ENCODE measurements around the gene GPATCH8.
"Not testable (repeated sequence)": the region's sequence is repeated elsewhere in the genome, so short reads cannot be mapped to it uniquely, and the experiment has no call there.

GPATCH8 gene

DNA sequence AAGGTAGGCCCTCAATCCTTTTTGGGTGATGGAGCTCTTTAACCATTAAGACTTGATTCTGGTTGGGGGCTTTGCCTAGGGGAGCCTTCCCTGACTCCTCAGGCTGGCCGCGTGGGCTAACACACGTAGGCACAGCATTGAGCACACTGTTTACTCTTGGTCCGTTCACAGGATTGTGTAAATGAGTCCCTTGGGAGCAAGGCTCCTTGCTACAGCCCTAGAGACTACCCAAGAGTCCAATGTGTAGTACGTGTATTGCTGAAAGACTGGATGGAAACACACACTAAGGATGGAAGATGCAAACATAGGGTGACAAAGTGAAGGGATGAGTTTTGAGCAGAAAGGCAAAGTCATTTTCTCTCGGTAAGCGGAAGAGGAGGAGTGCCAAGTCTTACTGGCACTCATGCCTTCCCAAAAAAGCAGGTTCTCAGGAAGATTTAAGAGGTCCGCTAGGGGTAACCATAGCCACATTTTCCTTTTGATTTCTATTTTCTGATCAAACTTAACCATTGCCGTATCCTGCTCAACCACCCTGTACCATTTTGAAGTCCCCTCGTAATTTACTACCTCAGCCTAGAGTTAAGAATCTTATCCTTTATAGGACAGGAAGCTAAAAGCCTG is 112.8 kb downstream of the GPATCH8 start:
- DNase-seq: no peak

DNA sequence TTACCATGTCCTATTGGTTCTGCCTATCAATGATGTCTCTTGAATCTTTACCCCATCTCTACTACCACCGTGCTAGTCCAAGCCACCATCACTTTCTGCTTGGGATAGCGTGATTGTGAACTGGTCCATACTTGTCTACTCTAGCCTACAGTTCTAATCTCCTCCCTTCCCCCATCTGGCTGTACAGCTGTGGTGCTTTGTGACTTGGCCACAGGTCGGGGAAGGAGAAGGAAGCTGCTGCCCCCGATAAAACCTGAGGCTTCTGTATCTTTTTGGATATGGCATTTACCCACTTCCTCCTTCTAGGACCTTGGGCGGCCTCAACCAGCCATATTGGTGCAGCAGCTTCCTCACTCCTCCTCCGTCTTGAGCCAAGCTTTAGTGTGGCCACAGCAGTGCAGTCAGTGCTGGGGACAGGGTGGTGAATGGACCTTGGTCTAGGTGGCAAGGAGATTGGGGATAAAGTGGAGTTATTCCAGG is 113.4 kb downstream of the GPATCH8 start:
- DNase-seq: no peak

DNA sequence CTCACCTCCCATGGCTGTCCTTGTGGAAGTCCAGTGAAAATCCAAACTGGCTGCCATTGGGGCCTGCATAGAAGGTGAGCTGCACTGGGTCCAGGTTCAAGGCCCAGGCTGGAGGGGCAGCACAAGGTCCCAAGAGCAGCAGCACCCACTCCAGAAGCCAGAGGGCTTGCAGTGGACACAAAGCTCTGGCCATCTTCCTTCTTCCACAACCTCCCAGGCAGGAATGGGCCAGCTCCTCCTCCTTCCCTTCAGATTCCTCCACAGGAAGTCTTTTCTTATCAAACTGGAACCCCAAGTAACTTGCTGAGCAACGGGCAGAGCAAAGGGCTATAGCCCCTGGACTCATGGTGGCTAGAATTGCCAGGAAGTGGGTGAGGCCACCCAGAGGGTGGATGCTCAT is 113.9 kb downstream of the GPATCH8 start, which contains the start of gene ITGA2B:
TSS of gene ITGA2B (minus strand) at position 369 of the 400 bp plus-strand sequence. CDS start at position 193, 176 bp downstream.
- DNase-seq: no peak

DNA sequence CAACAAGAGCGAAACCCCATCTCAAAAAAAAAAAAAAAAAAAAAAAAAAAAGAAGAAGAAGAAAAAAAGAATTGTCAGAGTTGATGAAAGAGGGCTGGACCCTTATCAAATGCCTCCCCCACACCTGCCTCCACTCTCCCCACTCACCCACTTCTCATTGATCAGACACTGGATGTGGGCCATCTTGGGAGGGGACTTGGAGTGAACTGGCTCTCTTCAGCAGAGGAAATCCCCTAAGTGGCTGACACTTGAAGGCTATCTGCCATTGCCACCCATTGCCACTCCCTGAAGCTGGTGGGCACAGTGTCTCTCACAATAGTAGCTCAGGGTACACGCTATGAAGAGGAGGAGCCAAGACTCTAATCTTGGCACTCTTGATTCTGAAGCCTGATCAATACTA is 115.4 kb downstream of the GPATCH8 start:
- DNase-seq: no peak

DNA sequence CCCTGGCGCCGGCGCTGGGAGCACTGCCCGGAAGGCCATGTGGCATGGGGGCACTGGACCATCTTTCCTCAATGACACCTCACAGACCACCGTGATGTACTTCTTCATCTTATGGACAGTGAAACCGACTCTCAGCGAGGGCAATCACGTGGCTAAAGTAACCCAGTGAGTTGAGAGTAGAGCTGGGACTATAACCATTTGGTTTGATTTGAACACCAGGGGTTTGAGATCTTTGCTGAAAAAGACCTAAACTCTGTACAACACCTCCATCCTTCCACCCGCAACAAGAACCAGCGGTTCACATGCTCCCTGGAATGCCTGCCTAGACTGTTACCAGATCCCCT is 117.1 kb downstream of the GPATCH8 start:
- DNase-seq: no peak

DNA sequence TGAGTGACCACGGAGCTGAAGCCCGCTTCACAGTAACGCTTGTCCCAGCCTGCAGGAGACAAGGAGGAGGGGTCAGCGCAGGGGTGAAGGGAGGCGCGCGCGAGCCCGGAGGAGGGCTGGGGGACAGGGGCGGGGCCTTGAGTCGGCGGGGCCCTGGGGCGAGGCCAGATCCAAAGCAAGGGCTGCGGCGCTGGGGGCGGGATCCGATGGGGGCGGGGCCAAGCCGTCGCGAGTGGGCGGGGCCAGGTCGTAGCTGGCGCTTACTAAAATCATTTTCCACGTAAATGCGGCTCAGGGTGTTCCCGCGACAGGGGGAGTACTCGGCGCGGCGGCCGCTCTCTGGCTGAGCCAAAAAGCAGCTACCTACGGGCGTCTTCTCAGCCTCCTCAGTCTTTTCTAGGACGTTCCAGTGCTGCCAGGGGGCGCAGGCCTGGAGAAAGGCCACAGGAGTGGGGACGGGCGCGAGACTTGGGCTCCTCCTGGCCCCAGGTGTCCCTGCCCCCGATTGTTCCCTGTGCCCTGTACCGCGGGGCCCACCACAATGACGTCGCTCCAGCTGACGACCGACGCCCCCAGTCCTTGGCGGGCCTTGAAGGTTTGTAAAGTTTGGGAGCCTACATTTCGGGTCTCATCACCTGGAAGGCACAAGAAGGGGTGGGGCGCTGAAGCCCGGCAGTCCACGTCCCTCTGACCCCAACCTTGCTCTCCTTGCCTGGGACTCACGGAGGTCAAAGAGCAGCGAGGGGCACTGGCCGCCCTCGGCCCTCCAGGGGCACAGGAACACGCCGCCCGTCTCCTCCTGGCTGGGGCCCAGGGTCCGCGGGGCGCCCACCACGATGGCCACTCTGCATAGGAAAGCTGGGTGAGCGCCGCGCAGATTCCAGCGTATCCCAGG is 117.7 kb downstream of the GPATCH8 start:
- peak; percentile 72 for DNase-seq

DNA sequence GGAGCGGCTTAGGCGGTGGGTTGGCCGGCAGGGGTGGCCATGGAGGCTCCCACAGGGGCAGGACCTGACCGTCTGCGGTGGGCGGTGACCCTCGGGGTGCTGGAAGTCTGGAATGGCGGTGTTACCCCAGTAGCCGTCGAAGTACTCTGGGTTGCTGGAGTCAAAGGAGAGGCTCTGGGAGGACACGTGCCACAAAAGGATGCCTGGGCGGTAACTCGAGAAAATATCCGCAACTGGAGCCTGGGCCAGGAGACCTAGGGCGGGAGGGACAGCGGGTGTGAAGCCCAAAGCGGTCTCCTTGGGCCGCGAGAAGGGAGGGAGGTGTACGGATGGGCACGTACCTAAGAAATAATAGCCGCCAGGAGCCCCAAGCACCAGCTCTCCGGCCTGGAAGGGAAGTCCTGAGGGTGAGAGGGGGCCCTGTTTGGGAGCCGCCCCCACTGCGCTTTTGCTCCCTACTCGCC is 118.4 kb downstream of the GPATCH8 start:
- DNase-seq: no peak

DNA sequence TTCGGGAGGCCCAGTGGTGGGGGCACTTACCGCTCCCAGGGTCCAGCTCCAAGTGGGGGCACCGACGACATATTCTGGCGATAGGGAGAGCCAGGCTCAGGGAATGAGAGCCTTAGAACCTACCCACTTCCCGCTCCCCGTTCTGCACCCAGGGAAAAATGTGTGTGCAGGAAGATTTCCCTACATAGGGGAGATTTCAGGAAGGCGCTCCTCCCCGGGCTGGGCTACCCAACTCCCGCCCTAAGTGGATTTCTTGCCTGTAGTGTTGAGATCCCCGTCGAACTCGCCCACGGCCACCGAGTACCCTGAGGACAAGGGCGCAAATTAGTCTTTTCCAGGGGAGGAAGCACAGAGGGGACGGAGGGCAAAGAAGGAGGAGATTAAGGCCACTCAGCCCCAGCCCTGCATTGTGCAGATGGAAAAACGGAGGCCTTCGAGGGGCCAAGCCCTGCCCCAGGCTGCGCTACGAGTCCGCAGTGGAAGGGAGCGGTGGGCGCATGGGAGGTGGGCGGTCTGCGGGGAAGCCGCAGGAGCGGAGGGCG is 118.9 kb downstream of the GPATCH8 start:
- no peak for DNase-seq

DNA sequence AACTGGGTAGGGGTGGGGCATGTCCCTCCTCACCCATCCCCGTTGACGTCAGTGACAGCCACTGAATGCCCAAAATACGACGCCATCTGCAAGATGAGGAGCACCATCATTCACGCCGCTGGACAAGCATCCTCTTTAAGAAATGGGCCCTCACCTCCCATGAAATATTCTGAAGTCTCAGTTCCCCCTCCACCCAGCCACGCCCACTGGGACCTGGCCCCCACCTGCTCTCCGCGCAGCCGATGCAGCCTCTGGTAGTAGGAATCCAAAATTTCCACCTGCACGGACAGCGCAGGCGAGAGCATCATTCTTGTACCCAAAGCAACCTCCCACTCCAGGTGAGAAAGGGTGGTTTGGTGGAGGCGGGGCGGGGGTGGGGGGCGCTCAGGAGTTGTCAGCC is 119.3 kb downstream of the GPATCH8 start:
- DNase-seq: no peak

DNA sequence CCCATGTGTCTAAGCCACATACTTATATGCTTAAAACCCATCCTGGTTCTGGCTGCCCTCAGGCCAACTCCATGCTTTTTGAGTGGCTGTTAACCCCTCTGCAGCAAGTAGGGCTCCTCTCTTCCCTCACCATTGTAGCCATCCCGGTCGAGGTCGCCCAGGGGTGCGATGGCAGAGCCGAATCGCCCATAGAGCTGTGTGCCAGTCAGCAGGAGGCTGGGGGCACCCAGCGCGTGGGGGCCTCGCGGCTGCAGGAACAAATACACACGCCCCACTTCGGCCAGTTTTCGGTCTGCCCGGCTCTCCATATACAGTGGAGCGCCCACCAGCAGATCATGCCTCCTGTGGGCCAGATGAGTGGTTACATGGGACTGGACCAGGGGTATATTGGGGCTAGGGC is 119.8 kb downstream of the GPATCH8 start:
- no peak for DNase-seq

DNA sequence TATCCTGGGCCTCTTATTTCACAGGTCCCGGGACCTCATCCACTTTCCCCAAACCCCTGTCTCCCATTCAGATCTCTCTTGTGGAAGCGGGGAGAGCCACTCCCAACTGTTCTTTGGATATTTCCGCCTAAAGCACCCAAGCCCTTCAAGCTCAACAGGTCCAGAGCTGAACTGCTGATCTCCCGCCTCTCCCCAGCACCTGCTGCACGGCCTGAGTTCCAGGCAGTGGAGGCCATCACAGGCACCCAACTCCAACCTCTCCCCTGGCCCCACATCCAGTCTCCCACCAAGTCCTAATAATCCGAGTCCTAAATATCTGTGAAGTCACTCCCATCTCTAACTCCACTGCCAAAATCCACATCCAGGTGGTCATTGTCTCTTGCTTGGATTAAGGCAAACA is 120.3 kb downstream of the GPATCH8 start:
- DNase-seq: no peak

DNA sequence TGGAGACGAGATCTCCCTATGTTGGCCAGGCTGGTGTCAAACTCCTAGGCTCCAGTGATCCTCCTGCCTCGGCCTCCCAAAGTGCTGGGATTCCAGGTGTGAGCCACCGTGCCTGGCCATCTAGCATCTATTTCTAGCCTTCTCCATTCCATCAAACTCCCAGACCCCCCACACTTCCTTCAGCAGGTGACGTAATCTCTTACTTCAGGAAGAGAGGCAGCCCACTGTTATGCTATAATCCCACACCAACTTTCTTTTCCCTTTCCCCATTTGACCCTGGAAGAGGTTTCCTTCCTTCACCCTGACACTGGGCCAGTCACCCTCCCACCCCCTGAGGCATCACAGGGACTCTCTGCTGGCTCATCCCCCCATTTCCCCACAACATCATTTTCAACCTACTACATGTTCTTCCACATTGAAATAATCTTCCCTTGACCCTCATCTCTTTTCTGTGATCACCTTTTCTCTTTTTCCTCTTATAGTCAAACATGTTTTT is 121.3 kb downstream of the GPATCH8 start:
- no peak for DNase-seq

DNA sequence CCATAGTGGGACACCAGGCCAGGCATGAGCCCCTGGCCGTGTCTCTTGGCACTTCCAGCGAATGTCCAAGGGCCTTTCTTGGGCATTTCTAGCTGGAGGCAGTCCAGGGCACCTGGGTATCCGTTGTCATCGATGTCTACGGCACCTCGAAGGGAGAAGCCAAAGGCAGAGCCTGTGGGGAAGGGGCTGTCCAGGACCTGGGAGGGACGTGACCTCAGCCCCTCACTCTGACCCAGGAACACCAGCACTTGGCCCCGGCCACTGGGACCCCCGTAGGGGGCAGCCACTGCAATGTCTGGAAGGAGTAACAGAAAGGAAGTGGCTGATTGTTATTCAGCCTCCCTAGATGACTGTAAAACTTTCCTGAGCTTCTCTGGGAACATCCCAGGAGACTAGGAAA is 122.4 kb downstream of the GPATCH8 start:
- no peak for DNase-seq

DNA sequence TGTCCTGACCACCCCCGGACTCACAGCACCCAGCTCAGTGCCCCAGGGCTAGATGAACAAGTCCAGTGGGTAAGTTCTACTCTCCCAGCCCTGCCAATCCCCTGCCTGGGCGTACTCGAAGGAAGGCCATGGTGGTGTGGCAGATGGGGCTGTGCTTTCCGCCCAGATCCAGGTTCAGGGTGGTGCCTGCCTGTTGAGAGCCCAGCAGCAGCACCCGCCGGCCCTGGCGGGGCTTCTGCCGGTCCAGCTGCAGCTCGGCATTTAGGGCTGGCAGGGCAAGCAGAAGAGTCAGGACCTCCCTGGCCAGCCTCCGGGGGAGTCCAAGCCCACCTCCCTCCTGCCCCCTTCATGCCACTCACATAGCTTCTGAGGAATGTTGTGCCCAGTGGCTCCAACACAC is 123.3 kb downstream of the GPATCH8 start:
- DNase-seq: no peak

DNA sequence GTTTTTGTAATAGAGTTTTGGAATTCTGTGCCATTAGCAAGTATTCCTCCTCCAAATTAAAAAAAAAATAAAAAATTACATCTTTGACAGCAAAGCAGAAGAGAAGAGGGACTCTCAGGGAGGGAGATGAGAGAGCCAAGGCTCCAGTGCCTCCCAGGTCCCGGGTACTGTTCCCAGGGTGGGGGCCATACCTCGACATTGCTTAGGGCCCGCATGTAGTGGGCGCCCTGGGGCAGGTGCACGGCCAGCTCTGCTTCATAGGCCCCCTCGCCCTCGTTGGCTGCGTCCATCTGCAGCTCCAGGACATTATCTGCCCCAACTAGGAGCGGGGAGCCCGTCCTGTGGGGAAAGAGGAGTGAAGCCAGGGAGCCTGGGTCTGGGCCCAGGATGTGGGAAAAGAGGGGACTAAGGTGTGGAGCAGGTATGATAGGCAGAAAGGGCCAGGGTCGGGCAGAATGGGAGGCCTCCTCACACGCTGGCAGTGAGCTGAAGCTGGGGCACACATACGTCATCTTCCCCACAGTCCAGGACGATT is 125.0 kb downstream of the GPATCH8 start:
- no peak for DNase-seq

DNA sequence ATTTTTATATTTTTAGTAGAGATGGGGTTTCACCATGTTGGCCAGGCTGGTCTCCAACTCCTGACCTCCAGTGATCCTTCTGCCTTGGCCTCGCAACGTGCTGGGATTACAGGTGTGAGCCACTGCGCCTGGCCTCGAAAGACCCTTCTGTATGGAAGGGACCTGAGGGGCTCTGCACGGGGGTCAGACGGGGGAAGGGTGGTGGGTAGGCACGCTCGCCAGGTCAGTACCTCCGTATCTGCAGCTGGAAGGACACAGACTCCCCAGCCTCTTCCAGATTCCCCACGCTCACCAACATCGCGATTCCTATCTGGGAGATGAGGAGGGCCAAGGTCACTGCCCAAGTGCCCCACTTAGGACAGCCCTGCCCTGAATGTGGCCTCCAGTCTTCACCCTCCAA is 126.4 kb downstream of the GPATCH8 start:
- DNase-seq: no peak

DNA sequence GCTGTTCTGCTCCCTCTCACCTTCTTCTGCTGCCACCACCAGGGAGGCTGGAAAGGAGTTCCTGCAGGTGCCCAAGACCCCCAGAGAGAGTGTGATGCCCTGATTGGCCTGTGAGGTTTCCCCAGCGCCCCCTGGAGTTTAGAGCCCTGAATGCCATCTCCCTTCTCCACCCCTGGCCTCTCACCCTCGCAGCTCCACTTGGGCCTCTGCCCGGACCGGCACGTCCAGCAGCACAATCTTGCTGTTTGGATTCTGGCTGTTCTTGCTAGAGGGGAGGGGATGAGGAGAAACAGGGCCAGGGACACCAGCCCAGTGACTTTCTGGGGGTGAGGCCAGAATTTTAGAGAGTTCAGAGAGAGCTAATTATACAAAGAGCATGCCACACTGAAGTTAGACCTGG is 127.1 kb downstream of the GPATCH8 start:
- DNase-seq: no peak

DNA sequence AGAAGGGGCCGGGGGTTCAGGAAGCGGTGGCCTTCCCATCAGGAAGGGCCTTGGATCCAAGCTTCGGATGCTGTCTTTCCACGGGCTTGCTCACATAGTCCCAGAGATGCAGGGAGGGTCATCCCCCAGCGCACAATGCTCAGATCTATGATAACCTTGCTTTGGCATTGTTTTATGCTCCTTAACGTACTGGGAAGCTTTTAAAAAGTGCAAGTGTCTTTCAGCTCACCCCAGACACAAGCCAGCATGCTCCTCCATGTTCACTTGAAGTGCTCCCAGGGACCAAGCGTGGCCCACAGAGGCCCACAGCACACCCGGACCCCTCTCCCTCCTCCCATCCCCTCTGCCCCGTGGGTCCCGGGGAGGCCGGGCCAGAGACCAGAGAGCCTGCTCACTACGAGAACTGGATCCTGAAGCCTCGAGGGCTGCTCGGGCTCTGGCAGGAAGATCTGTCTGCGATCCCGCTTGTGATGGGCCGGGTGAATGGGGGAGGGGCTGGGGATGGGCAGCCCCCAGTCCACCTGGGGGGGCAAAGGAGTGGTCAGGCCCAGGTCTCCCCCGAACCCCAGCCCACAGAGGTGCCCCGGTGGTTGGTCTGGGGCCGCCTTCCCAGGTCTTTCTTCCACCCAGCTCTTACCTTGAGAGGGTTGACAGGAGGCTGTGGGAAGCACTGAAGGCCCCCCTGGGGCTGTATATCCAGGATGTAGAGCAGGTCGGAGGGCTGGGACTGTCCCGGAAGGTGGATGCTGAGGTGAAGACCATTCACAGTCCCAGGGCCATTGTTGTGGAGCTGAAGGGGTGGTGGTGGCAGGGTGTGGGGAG is 127.8 kb downstream of the GPATCH8 start:
- DNase-seq: no peak

DNA sequence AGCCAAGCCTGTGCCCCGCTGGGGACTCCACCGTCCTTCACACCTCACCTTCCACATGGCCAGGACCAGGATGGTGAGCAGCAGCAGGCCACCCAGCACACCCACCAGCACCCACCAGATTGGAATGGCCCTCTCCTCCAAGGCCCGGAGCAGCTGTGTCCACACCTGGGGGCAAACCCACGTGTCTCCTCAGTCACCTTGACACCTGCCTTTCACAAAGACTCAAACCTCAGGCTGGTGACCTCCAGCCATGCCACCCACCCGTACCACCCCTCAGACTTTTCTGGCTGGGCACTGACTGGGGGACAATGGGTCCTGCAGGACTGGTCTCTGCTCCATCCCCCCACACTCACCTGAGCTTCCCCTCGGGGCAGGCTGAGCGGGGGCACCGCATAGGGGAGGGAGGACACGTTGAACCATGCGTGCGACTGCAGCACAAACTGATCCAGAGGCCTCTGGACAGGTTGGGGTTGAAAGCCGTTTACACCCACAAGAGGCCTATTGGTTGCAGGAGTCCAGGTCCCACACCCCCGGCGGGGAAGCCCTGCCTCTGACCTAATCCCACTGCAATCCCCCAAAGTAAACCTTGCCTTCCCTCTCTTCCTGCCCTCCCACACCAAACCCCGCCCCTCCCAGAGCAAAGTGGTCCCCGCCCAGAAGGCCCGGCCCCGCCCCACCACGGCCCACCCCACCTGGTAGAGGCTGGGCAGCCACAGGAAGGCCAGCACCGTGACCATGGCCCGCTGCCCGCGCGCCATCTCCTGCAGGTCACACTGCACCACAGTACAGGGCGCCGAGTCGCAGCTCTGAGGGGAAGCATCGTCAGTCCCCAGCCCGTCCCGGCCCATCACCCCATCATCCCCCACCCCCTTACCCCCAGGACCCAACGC is 128.7 kb downstream of the GPATCH8 start:
- DNase-seq: no peak

DNA sequence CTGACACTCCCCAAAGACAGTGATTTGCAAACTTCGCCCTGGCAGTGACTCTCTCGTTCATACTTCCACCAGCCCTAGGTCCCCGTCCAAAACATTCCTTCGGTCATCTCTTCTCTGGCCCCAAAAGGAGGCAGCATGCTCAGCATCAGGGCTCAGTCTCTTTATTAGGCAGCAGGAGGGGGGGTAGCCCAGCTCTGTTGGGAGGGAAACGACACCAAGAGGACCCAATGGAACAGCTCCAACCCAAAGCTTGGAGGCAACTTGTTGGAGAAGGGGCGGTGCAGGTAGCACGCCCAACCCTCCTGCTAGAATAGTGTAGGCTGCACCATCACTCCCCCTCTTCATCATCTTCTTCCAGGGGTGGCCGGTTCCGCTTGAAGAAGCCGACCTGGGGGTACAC is 131.2 kb downstream of the GPATCH8 start:
- no peak for DNase-seq

DNA sequence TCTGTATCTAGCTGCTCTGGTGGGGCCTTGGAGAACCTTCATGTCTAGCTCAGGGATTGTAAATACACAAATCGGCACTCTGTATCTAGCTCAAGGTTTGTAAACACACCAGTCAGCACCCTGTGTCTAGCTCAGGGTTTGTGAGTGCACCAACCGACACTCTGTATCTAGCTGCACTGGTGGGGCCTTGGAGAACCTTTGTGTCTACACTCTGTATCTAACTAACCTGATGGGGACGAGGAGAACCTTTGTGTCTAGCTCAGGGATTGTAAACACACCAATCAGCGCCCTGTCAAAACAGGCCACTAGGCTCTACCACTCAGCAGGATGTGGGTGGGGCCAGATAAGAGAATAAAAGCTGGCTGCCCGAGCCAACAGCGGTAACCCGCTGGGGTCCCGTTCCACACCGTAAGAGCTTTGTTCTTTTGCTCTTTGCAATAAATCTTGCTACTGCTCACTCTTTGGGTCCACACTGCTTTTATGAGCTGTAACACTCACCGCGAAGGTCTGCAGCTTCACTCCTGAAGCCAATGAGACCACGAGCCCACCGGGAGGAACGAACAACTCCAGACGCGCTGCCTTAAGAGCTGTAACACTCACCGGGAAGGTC is 133.7 kb downstream of the GPATCH8 start:
- DNase-seq: not testable (repeated sequence)
